ENCODE data around the gene UNC50. TPM values are rescaled to one million over a fixed set of nuclear protein-coding genes. Genes with fewer than 3 reads are reported as not detected.

Gene UNC50
- total and polyA plus RNA-seq, 4 donors: 33.7 to 62.5 (median 39.7) TPM

DNA sequence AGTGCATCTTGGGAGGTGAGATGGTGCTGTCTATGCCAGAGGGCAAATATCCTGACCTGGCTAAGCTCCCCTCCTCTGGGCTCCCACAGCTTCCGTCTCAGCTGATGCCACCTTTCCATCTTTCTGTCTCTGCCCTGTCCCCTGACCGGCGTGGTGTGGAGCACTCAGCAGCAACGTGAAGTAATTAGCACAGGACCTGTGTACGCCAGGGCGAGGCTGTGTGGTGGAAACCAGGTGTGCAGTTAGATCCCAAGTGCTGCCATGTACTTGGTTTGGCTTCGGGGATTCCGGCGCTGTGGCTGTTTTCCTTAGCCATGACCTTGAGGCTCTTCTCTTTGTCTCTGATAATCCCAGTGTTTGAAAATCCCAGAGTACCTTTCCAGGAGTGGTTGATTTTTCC lies 36.6 kb upstream of the UNC50 start:
- 92 to 94% methylated on average over 9 of the region's 9 CpGs for WGBS, 2 donors
- intact Hi-C loops (cut with DNase I): no loop called here
- ATAC-seq (ENCODE audit: low FRiP score): no peak
- H3K4me1 ChIP-seq (ENCODE audit: control insufficient read depth in 1 of 2, insufficient read depth in 2 of 2, low read length in 2 of 2): no peaks in the 10 kb centered on the region
- no peaks in the 10 kb centered on the region for H3K9me3 ChIP-seq (ENCODE audit: control insufficient read depth, low read length)
- H3K27me3 ChIP-seq (ENCODE audit: control insufficient read depth in 1 of 2, insufficient read depth in 2 of 2, low read length in 1 of 2): no peaks in the 10 kb centered on the region
- no peak for DNase-seq
- peaks cover 0 to 4% of the 10 kb centered on the region in 2 donors for H3K36me3 ChIP-seq (ENCODE audit: control insufficient read depth in 1 of 2, insufficient read depth in 2 of 2, low read length in 1 of 2)
- no peak overlapping the region for H3K27ac ChIP-seq (ENCODE audit: low read depth in 1 of 2, low read length in 2 of 2)
- no peak overlapping the region for H3K4me3 ChIP-seq (ENCODE audit: low read length in 2 of 2)

- Histone ChIP-seq H3K4me3 (ENCODE audit: low read length in 2 of 2) (no peak overlapping the region), H3K27me3 (ENCODE audit: control insufficient read depth in 1 of 2, insufficient read depth in 2 of 2, low read length in 1 of 2) (no peaks in the 10 kb centered on the region), H3K36me3 (ENCODE audit: control insufficient read depth in 1 of 2, insufficient read depth in 2 of 2, low read length in 1 of 2) (peaks cover 0 to 8% of the 10 kb centered on the region in 2 donors), H3K27ac (ENCODE audit: low read depth in 1 of 2, low read length in 2 of 2) (no peak overlapping the region), H3K4me1 (ENCODE audit: control insufficient read depth in 1 of 2, insufficient read depth in 2 of 2, low read length in 2 of 2) (no peaks in the 10 kb centered on the region), H3K9me3 (ENCODE audit: control insufficient read depth, low read length) (no peaks in the 10 kb centered on the region)
- WGBS, 2 donors: 74 to 82% methylated on average over 5 of the region's 5 CpGs
- intact Hi-C loops (cut with DNase I): no loop called here
- no peak for DNase-seq
- no peak for ATAC-seq (ENCODE audit: low FRiP score)
Observed at GRCh38 chr2:98572211-98572610, 36.2 kb upstream of the UNC50 start.

DNA sequence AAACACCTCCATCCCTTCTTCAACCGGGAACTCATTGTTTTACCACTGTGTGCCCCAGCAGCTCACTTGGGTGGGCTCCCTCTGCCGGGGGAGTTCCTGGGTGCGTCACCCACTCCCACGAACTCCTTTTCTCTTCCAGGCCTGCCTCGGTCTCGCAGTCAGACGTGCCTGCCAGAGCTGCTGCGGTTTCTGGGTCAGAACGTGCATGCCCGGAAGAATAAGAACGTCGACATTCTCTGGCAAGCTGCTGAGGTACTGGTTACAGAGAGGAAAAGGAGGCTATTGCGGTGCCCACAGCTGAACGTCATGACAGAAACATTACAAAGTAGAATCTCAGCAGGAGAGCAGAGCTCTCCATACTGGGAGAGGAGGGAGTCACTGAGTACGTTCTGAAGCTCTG lies 35.7 kb upstream of the UNC50 start:
- DNase-seq (no peak), ATAC-seq (ENCODE audit: low FRiP score) (no peak)
- WGBS, 2 donors: 87 to 88% methylated on average over 15 of the region's 15 CpGs
- Histone ChIP-seq H3K9me3 (ENCODE audit: control insufficient read depth, low read length) (no peaks in the 10 kb centered on the region), H3K4me1 (ENCODE audit: control insufficient read depth in 1 of 2, insufficient read depth in 2 of 2, low read length in 2 of 2) (no peaks in the 10 kb centered on the region), H3K36me3 (ENCODE audit: control insufficient read depth in 1 of 2, insufficient read depth in 2 of 2, low read length in 1 of 2) (peaks cover 0 to 8% of the 10 kb centered on the region in 2 donors), H3K27me3 (ENCODE audit: control insufficient read depth in 1 of 2, insufficient read depth in 2 of 2, low read length in 1 of 2) (no peaks in the 10 kb centered on the region), H3K4me3 (ENCODE audit: low read length in 2 of 2) (no peak overlapping the region), H3K27ac (ENCODE audit: low read depth in 1 of 2, low read length in 2 of 2) (no peak overlapping the region)
- intact Hi-C loops (cut with DNase I): no loop called here

GRCh38 chr2:98573426-98573825 lies 35.0 kb upstream of the UNC50 start:
- 93% methylated on average over 11 to 13 of the region's 13 CpGs for WGBS, 2 donors
- Histone ChIP-seq H3K27ac (ENCODE audit: low read depth in 1 of 2, low read length in 2 of 2) (no peak overlapping the region), H3K4me1 (ENCODE audit: control insufficient read depth in 1 of 2, insufficient read depth in 2 of 2, low read length in 2 of 2) (no peaks in the 10 kb centered on the region), H3K27me3 (ENCODE audit: control insufficient read depth in 1 of 2, insufficient read depth in 2 of 2, low read length in 1 of 2) (no peaks in the 10 kb centered on the region), H3K9me3 (ENCODE audit: control insufficient read depth, low read length) (no peaks in the 10 kb centered on the region), H3K36me3 (ENCODE audit: control insufficient read depth in 1 of 2, insufficient read depth in 2 of 2, low read length in 1 of 2) (peaks cover 0 to 8% of the 10 kb centered on the region in 2 donors), H3K4me3 (ENCODE audit: low read length in 2 of 2) (no peak overlapping the region)
- DNase-seq (no peak), ATAC-seq (ENCODE audit: low FRiP score) (no peak)
- intact Hi-C loops (cut with DNase I): no loop called here

DNA sequence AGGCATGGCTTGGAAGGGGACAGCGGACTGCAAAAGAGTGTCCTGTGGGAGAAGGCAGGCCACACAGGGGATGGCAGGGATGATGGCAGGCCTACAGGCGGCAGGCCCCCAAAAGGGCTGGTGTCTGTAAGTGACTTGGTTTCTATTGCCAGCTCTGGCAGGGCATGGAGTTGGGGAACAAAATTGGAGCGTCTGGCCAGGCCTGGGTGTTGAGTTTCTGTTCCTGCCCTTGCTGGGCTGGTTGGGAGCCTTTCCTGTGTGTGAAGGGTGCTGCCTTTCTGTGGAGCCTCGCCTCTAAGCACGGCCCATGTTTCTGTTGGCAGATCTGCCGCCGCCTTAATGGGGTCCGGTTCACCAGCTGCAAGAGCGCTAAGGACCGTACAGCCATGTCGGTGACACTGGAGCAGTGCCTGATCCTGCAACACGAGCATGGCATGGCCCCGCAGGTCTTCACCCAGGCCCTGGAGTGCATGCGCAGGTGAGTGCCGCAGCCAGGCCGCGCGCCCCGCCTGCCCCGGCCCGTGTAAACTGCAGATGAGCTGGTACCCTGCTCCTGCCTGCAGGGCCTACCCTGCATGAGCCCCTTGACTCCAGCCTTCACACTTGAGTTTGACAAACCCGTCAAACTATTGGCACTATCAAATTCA lies 31.6 kb upstream of the UNC50 start:
- H3K4me1 ChIP-seq (ENCODE audit: control insufficient read depth in 1 of 2, insufficient read depth in 2 of 2, low read length in 2 of 2): no peaks in the 10 kb centered on the region
- WGBS, 2 donors: 91 to 92% methylated on average over 22 of the region's 22 CpGs
- DNase-seq: no peak
- no peak overlapping the region for H3K4me3 ChIP-seq (ENCODE audit: low read length in 2 of 2)
- no peak for ATAC-seq (ENCODE audit: low FRiP score)
- no peaks in the 10 kb centered on the region for H3K9me3 ChIP-seq (ENCODE audit: control insufficient read depth, low read length)
- H3K36me3 ChIP-seq (ENCODE audit: control insufficient read depth in 1 of 2, insufficient read depth in 2 of 2, low read length in 1 of 2): peaks cover 2 to 5% of the 10 kb centered on the region in 2 donors
- no peaks in the 10 kb centered on the region for H3K27me3 ChIP-seq (ENCODE audit: control insufficient read depth in 1 of 2, insufficient read depth in 2 of 2, low read length in 1 of 2)
- intact Hi-C loops (cut with DNase I): no loop called here
- H3K27ac ChIP-seq (ENCODE audit: low read depth in 1 of 2, low read length in 2 of 2): no peak overlapping the region

DNA sequence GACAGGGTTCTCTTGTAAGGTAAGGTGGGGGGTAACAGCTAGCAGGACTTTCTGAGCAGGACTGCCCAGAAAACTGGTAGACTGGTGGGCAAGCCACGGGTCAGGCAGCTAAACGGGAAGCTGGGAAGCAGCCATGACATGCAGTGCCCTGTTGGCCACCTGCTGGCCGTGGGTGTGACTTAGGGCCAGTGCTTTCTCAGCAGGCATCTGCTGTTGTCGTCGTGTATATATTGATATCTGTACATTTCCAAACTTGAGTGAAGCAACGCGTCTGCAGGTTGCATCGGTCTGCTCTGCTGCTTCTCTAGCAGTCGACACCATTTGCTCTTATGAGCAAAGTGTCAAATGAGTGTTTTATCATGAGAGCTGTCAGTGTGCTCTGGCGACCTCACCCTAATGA lies 31.1 kb upstream of the UNC50 start:
- Histone ChIP-seq H3K4me3 (ENCODE audit: low read length in 2 of 2) (no peak overlapping the region), H3K4me1 (ENCODE audit: control insufficient read depth in 1 of 2, insufficient read depth in 2 of 2, low read length in 2 of 2) (no peaks in the 10 kb centered on the region), H3K9me3 (ENCODE audit: control insufficient read depth, low read length) (no peaks in the 10 kb centered on the region), H3K27ac (ENCODE audit: low read depth in 1 of 2, low read length in 2 of 2) (no peak overlapping the region), H3K36me3 (ENCODE audit: control insufficient read depth in 1 of 2, insufficient read depth in 2 of 2, low read length in 1 of 2) (peaks cover 2 to 5% of the 10 kb centered on the region in 2 donors), H3K27me3 (ENCODE audit: control insufficient read depth in 1 of 2, insufficient read depth in 2 of 2, low read length in 1 of 2) (no peaks in the 10 kb centered on the region)
- intact Hi-C loops (cut with DNase I): no loop called here
- DNase-seq (no peak), ATAC-seq (ENCODE audit: low FRiP score) (no peak)
- 73% methylated on average over 10 of the region's 10 CpGs for WGBS, 2 donors

- 91 to 92% methylated on average over 9 of the region's 9 CpGs for WGBS, 2 donors
- intact Hi-C loops (cut with DNase I): no loop called here
- Histone ChIP-seq H3K4me3 (ENCODE audit: low read length in 2 of 2) (no peak overlapping the region), H3K9me3 (ENCODE audit: control insufficient read depth, low read length) (no peaks in the 10 kb centered on the region), H3K4me1 (ENCODE audit: control insufficient read depth in 1 of 2, insufficient read depth in 2 of 2, low read length in 2 of 2) (no peaks in the 10 kb centered on the region), H3K36me3 (ENCODE audit: control insufficient read depth in 1 of 2, insufficient read depth in 2 of 2, low read length in 1 of 2) (peaks cover 2 to 8% of the 10 kb centered on the region in 2 donors), H3K27ac (ENCODE audit: low read depth in 1 of 2, low read length in 2 of 2) (no peak overlapping the region), H3K27me3 (ENCODE audit: control insufficient read depth in 1 of 2, insufficient read depth in 2 of 2, low read length in 1 of 2) (no peaks in the 10 kb centered on the region)
- DNase-seq: no peak
- no peak for ATAC-seq (ENCODE audit: low FRiP score)
Observed at GRCh38 chr2:98578231-98578630, 30.2 kb upstream of the UNC50 start.

DNA sequence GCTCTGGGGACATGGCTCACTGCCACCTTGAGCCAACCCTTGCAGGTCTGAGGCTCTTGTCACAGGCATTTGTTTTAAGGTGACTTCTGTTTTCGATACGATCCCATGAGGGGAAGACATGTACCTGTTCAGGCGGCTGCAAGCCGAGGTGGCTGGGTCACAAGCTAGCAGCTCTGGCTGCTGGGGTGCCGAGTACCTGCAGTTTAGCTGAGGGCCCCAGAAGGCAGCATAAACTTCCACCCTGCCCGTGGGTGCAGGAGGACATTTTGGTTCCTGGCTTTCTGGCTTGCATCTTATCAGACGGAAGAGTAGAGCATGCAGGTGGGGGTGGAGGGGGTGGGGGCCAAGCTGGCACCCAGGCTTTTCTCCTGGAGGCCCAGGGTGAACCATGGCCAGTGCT lies 28.5 kb upstream of the UNC50 start:
- intact Hi-C loops (cut with DNase I): no loop called here
- ATAC-seq (ENCODE audit: low FRiP score) (no peak), DNase-seq (no peak)
- Histone ChIP-seq H3K36me3 (ENCODE audit: control insufficient read depth in 1 of 2, insufficient read depth in 2 of 2, low read length in 1 of 2) (peaks cover 2 to 8% of the 10 kb centered on the region in 2 donors), H3K9me3 (ENCODE audit: control insufficient read depth, low read length) (no peaks in the 10 kb centered on the region), H3K4me3 (ENCODE audit: low read length in 2 of 2) (no peak overlapping the region), H3K4me1 (ENCODE audit: control insufficient read depth in 1 of 2, insufficient read depth in 2 of 2, low read length in 2 of 2) (no peaks in the 10 kb centered on the region), H3K27me3 (ENCODE audit: control insufficient read depth in 1 of 2, insufficient read depth in 2 of 2, low read length in 1 of 2) (no peaks in the 10 kb centered on the region), H3K27ac (ENCODE audit: low read depth in 1 of 2, low read length in 2 of 2) (no peak overlapping the region)
- WGBS, 2 donors: 82 to 85% methylated on average over 7 of the region's 7 CpGs

DNA sequence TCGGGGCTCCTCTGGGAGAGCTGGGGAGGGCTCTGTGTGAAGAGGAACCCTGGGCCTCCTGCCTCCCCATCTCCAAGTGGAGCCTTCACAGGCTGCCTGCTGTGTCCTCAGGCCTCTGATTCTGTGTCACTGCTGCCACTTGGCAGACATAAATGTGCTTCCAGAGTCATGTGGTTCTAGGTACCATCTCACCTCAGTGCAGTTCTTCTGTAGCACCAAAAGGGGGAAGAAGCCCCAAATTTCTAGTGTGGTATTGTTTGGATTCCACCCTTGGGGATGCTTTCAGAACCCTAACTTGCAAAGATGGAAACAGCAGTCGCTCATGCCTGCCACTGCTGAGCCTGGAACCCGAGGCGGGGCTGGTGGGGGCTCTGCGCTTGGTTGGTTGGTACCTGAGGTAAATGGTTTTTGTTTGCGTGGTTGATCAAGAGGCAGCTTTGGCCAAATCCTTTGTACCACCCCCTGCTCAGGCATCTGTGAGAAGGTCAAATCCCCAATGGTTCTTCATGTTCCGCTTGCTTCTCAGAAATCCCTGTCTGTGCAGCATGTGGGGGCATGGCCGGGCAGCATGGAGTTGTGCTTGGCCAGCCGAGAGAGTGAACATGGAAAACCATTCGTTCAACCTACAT lies 27.6 kb upstream of the UNC50 start:
- ATAC-seq (ENCODE audit: low FRiP score) (no peak), DNase-seq (no peak)
- Histone ChIP-seq H3K27me3 (ENCODE audit: control insufficient read depth in 1 of 2, insufficient read depth in 2 of 2, low read length in 1 of 2) (no peaks in the 10 kb centered on the region), H3K4me1 (ENCODE audit: control insufficient read depth in 1 of 2, insufficient read depth in 2 of 2, low read length in 2 of 2) (no peaks in the 10 kb centered on the region), H3K4me3 (ENCODE audit: low read length in 2 of 2) (no peak overlapping the region), H3K27ac (ENCODE audit: low read depth in 1 of 2, low read length in 2 of 2) (no peak overlapping the region), H3K36me3 (ENCODE audit: control insufficient read depth in 1 of 2, insufficient read depth in 2 of 2, low read length in 1 of 2) (peaks cover 2 to 8% of the 10 kb centered on the region in 2 donors), H3K9me3 (ENCODE audit: control insufficient read depth, low read length) (no peaks in the 10 kb centered on the region)
- 80 to 81% methylated on average over 10 of the region's 10 CpGs for WGBS, 2 donors
- intact Hi-C loops (cut with DNase I): no loop called here

All from aorta (tissue), 5 donors.